Mammary epithelial cell (primary cell): ENCODE measurements around the gene ITPRIPL2.

Experiments
- CTCF ChIP-seq, 2 donors: IDR thresholded peaks in 1 of 2; conservative IDR thresholded peaks in 1 of 2; 2 replicates each; pipeline ENCODE4 v1.5.1; 2011 to 2012; ENCODE audit warnings: inconsistent platforms in 2 of 2, low read length in 2 of 2, mild to moderate bottlenecking in 2 of 2, control low read depth in 1 of 2, low read depth in 1 of 2; ENCODE audit not compliant: insufficient read depth in 1 of 2; ENCODE audit errors: extremely low read depth in 1 of 2
- EZH2 ChIP-seq: IDR thresholded peaks from 2 replicates; pipeline ENCODE4 v1.6.1; 2012; ENCODE audit warnings: low read length, inconsistent platforms, borderline replicate concordance

GRCh38 chr16:19071811-19072777 lies 41.7 kb upstream of the ITPRIPL2 start:
- peak; percentile 85 to 92 for TF ChIP-seq CTCF (conservative IDR thresholded peaks at IDR 0.05 in 1 of 2, IDR thresholded peaks at IDR 0.05 in 1 of 2; ENCODE audit: extremely low read depth in 1 of 2, insufficient read depth in 1 of 2, low read depth in 1 of 2, low read length in 2 of 2)
- TF ChIP-seq EZH2 = no peak
